Activated CD8-positive, alpha-beta memory T cell treated with anti-CD3 and anti-CD28 coated beads, Interleukin-2, amount 10 ng/mL, durations not matched to agents 7 days and 5 days (primary cell): ENCODE data around the gene COQ8A. TPM values are rescaled to one million over a fixed set of nuclear protein-coding genes. Genes with fewer than 3 reads are reported as not detected.
"Not testable (repeated sequence)": the region's sequence is repeated elsewhere in the genome, so short reads cannot be mapped to it uniquely, and the experiment has no call there.

Experiments
- ATAC-seq: fragments of 150-1000 bp; cut with Tn5 transposase; one replicate; pipeline ENCODE4 v1.10.0; 2021; ENCODE audit warnings: moderate library complexity
- CTCF ChIA-PET: fragments of 350-600 bp; sonication (Branson Sonifier 250); formaldehyde crosslinking; loops from one replicate; lab custom pipeline; 2021; ENCODE audit warnings: antibody characterized with exemption; lab: Charles Lee
- DNase-seq: peaks from one replicate; pipeline ENCODE4 v3.0.0-alpha.2; 2020
- H3K27ac Mint-ChIP-seq: one replicate; pipeline ENCODE4 v1.8.0; 2021; ENCODE audit warnings: mild to moderate bottlenecking, mixed read lengths
- H3K27me3 Mint-ChIP-seq: one replicate; pipeline ENCODE4 v1.8.0; 2021; ENCODE audit warnings: mixed read lengths
- H3K36me3 Mint-ChIP-seq: one replicate; pipeline ENCODE4 v1.8.0; 2021; ENCODE audit warnings: mild to moderate bottlenecking, mixed read lengths
- H3K4me1 Mint-ChIP-seq: one replicate; pipeline ENCODE4 v1.8.0; 2021; ENCODE audit warnings: mixed read lengths
- H3K4me3 Mint-ChIP-seq: one replicate; pipeline ENCODE4 v1.8.0; 2021; ENCODE audit warnings: mild to moderate bottlenecking, moderate library complexity, mixed read lengths
- H3K9me3 Mint-ChIP-seq: one replicate; pipeline ENCODE4 v1.8.0; 2022; ENCODE audit warnings: low read depth, mixed read lengths
- total RNA-seq, 2 experiments: library from RNA; stranded (reverse); gene quantifications; one replicate each; pipeline ENCODE4 v1.2.3, GENCODE V29; 2021

COQ8A gene
- total RNA-seq, 2 experiments from 2014 or later = 19.0 to 22.1 TPM

- CTCF ChIA-PET = no interaction called here
- Mint-ChIP-seq H3K4me1 (peaks cover 5% of the 10 kb centered on the region), H3K4me3 (no peak overlapping the region), H3K27ac (no peak overlapping the region), H3K9me3 (no peaks in the 10 kb centered on the region), H3K27me3 (no peaks in the 10 kb centered on the region), H3K36me3 (no peaks in the 10 kb centered on the region)
- ATAC-seq (no peak), DNase-seq (no peak)
Measured at GRCh38 chr1:226908419-226908818, 31.7 kb upstream of the COQ8A start.

GRCh38 chr1:226908913-226909312 is 31.2 kb upstream of the COQ8A start:
- Mint-ChIP-seq H3K36me3 (no peaks in the 10 kb centered on the region), H3K27me3 (no peaks in the 10 kb centered on the region), H3K27ac (no peak overlapping the region), H3K4me1 (peaks cover 5% of the 10 kb centered on the region), H3K9me3 (no peaks in the 10 kb centered on the region), H3K4me3 (no peak overlapping the region)
- DNase-seq (no peak), ATAC-seq (no peak)
- CTCF ChIA-PET = no interaction called here

GRCh38 chr1:226912587-226913176 is 27.4 kb upstream of the COQ8A start:
- peak; percentile 43 for ATAC-seq
- peak; percentile 54 for DNase-seq
- Mint-ChIP-seq H3K27me3 (no peaks in the 10 kb centered on the region), H3K9me3 (no peaks in the 10 kb centered on the region), H3K36me3 (peaks cover 3% of the 10 kb centered on the region), H3K4me1 (peaks cover 16% of the 10 kb centered on the region), H3K4me3 (no peak overlapping the region), H3K27ac (no peak overlapping the region)
- CTCF ChIA-PET = interaction anchor here (0.9 to 2.5 kb wide), 4 partner anchors 25 to 65 kb away, joined by 3 to 7 read pairs (median 4); partner anchors contain the start of gene COQ8A

GRCh38 chr1:226915672-226915995 is 24.5 kb upstream of the COQ8A start:
- ATAC-seq = no peak
- CTCF ChIA-PET = interaction anchor here (1.4 kb wide), 1 partner anchor 32 kb away, joined by 3 read pairs; no protein-coding TSS in a partner anchor
- peaks cover 3% of the 10 kb centered on the region for H3K36me3 Mint-ChIP-seq
- no peaks in the 10 kb centered on the region for H3K9me3 Mint-ChIP-seq
- no peak overlapping the region for H3K4me3 Mint-ChIP-seq
- no peak for DNase-seq
- no peaks in the 10 kb centered on the region for H3K27me3 Mint-ChIP-seq
- peaks cover 16% of the 10 kb centered on the region for H3K4me1 Mint-ChIP-seq
- H3K27ac Mint-ChIP-seq = peak overlapping the region; percentile 44

- Mint-ChIP-seq H3K27ac (no peak overlapping the region), H3K4me1 (peaks cover 16% of the 10 kb centered on the region), H3K4me3 (no peak overlapping the region), H3K36me3 (peaks cover 3% of the 10 kb centered on the region), H3K27me3 (no peaks in the 10 kb centered on the region), H3K9me3 (no peaks in the 10 kb centered on the region)
- ATAC-seq (no peak), DNase-seq (no peak)
- CTCF ChIA-PET = no interaction called here
Measured at GRCh38 chr1:226916497-226916896, 23.6 kb upstream of the COQ8A start.

- CTCF ChIA-PET = interaction anchor here (2.7 kb wide), 1 partner anchor 17 kb away, joined by 7 read pairs; no protein-coding TSS in a partner anchor
- no peaks in the 10 kb centered on the region for H3K27me3 Mint-ChIP-seq
Measured at GRCh38 chr1:226919587-226919986, 20.5 kb upstream of the COQ8A start.

GRCh38 chr1:226919995-226920394 is 20.1 kb upstream of the COQ8A start:
- ATAC-seq (no peak), DNase-seq (no peak)
- Mint-ChIP-seq H3K27me3 (no peaks in the 10 kb centered on the region), H3K4me3 (no peak overlapping the region), H3K9me3 (no peaks in the 10 kb centered on the region), H3K36me3 (no peaks in the 10 kb centered on the region), H3K4me1 (peaks cover 7% of the 10 kb centered on the region), H3K27ac (no peak overlapping the region)
- CTCF ChIA-PET = interaction anchor here (2.7 kb wide), 1 partner anchor 17 kb away, joined by 7 read pairs; no protein-coding TSS in a partner anchor

More at GRCh38 chr1:226919587-226919986, 20.5 kb upstream of the COQ8A start:
- DNase-seq = no peak
- H3K27ac Mint-ChIP-seq = no peak overlapping the region
- no peaks in the 10 kb centered on the region for H3K9me3 Mint-ChIP-seq
- no peaks in the 10 kb centered on the region for H3K36me3 Mint-ChIP-seq
- no peak overlapping the region for H3K4me3 Mint-ChIP-seq
- no peak for ATAC-seq
- H3K4me1 Mint-ChIP-seq = peaks cover 11% of the 10 kb centered on the region

- H3K4me3 Mint-ChIP-seq = no peak overlapping the region
- H3K9me3 Mint-ChIP-seq = no peaks in the 10 kb centered on the region
- no peak for ATAC-seq
- peaks cover 2% of the 10 kb centered on the region for H3K4me1 Mint-ChIP-seq
- CTCF ChIA-PET = interaction anchor here (2.7 kb wide), 1 partner anchor 16 kb away, joined by 7 read pairs; no protein-coding TSS in a partner anchor
- H3K27me3 Mint-ChIP-seq = no peaks in the 10 kb centered on the region
- H3K36me3 Mint-ChIP-seq = no peaks in the 10 kb centered on the region
- DNase-seq = no peak
- no peak overlapping the region for H3K27ac Mint-ChIP-seq
Measured at GRCh38 chr1:226920446-226920894, 19.6 kb upstream of the COQ8A start.

GRCh38 chr1:226921504-226921903 is 18.6 kb upstream of the COQ8A start:
- no peak overlapping the region for H3K27ac Mint-ChIP-seq
- CTCF ChIA-PET = no interaction called here

GRCh38 chr1:226929260-226930111 is 10.6 kb upstream of the COQ8A start:
- H3K9me3 Mint-ChIP-seq, H3K36me3 Mint-ChIP-seq: not testable (repeated sequence)

More at GRCh38 chr1:226921504-226921903, 18.6 kb upstream of the COQ8A start:
- H3K36me3 Mint-ChIP-seq = no peaks in the 10 kb centered on the region
- no peaks in the 10 kb centered on the region for H3K9me3 Mint-ChIP-seq
- H3K27me3 Mint-ChIP-seq = no peaks in the 10 kb centered on the region
- H3K4me3 Mint-ChIP-seq = no peak overlapping the region
- no peak for ATAC-seq
- no peaks in the 10 kb centered on the region for H3K4me1 Mint-ChIP-seq
- no peak for DNase-seq

GRCh38 chr1:226934483-226935237 is 5.4 kb upstream of the COQ8A start:
- DNase-seq (no peak), ATAC-seq (no peak)
- peaks cover 18% of the 10 kb centered on the region for H3K4me1 Mint-ChIP-seq
- H3K4me3 Mint-ChIP-seq = no peak overlapping the region
- H3K27me3 Mint-ChIP-seq = no peaks in the 10 kb centered on the region
- peaks cover 19% of the 10 kb centered on the region for H3K9me3 Mint-ChIP-seq
- H3K27ac Mint-ChIP-seq = no peak overlapping the region
- CTCF ChIA-PET = no interaction called here
- peaks cover 19% of the 10 kb centered on the region for H3K36me3 Mint-ChIP-seq

More at GRCh38 chr1:226929260-226930111, 10.6 kb upstream of the COQ8A start:
- ATAC-seq, DNase-seq, H3K27me3 Mint-ChIP-seq, H3K27ac Mint-ChIP-seq, H3K4me1 Mint-ChIP-seq, CTCF ChIA-PET, H3K4me3 Mint-ChIP-seq: not testable (repeated sequence)

GRCh38 chr1:226937940-226938725 is 2.0 kb upstream of the COQ8A start:
- H3K4me3 Mint-ChIP-seq = peak overlapping the region; percentile 80
- peaks cover 31% of the 10 kb centered on the region for H3K4me1 Mint-ChIP-seq
- H3K36me3 Mint-ChIP-seq = peaks cover 21% of the 10 kb centered on the region
- H3K27me3 Mint-ChIP-seq = no peaks in the 10 kb centered on the region
- peaks cover 14% of the 10 kb centered on the region for H3K9me3 Mint-ChIP-seq
- DNase-seq (no peak), ATAC-seq (no peak)
- CTCF ChIA-PET = interaction anchor here (0.8 to 1.9 kb wide), 6 partner anchors 9 to 312 kb away, joined by 3 to 7 read pairs (median 4); no protein-coding TSS in a partner anchor
- peak overlapping the region; percentile 96 for H3K27ac Mint-ChIP-seq
